NT2/D1 (cell line): ENCODE measurements around the gene FAM162A.

Experiments
- SUZ12 ChIP-seq: IDR thresholded peaks from 2 replicates; pipeline ENCODE4 v1.6.1; 2011; ENCODE audit not compliant: insufficient read length, insufficient read depth; ENCODE audit errors: extremely low read depth
- YY1 ChIP-seq: IDR thresholded peaks from 2 replicates; pipeline ENCODE4 v1.6.1; 2011; ENCODE audit not compliant: insufficient read length, insufficient read depth
- ZNF274 ChIP-seq: IDR thresholded peaks from 2 replicates; pipeline ENCODE4 v1.6.1; 2011; ENCODE audit warnings: mild to moderate bottlenecking, low read depth, low read length

GRCh38 chr3:122366379-122366749 lies 17.6 kb upstream of the FAM162A start:
- no peak for TF ChIP-seq YY1
- TF ChIP-seq SUZ12, result no peak
- TF ChIP-seq ZNF274, result no peak
